Measurements from ENCODE around the gene RNU4-1.

DNA sequence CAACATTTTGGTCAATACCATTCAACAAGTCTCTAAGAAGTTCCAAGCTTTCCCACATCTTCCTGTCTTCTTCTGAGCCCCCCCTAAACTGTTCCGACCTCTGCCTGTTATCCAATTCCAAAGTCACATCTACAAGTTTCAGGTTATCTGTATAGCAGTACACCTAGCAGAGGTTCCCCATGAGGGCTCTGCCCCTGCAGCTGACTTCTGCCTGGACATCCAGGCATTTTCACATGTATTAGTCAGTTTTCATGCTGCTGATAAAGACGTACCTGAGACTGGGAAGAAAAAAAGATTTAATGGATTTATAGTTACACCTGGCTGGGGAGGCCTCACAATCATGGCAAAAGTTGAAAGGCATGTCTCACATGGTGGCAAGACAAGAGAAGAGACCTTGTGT lies 44.7 kb upstream of the RNU4-1 start:
- TF ChIP-seq, protein P1, sequence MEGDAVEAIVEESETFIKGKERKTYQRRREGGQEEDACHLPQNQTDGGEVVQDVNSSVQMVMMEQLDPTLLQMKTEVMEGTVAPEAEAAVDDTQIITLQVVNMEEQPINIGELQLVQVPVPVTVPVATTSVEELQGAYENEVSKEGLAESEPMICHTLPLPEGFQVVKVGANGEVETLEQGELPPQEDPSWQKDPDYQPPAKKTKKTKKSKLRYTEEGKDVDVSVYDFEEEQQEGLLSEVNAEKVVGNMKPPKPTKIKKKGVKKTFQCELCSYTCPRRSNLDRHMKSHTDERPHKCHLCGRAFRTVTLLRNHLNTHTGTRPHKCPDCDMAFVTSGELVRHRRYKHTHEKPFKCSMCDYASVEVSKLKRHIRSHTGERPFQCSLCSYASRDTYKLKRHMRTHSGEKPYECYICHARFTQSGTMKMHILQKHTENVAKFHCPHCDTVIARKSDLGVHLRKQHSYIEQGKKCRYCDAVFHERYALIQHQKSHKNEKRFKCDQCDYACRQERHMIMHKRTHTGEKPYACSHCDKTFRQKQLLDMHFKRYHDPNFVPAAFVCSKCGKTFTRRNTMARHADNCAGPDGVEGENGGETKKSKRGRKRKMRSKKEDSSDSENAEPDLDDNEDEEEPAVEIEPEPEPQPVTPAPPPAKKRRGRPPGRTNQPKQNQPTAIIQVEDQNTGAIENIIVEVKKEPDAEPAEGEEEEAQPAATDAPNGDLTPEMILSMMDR (IDR thresholded peaks at IDR 0.05; ENCODE audit: low read length) = no peak
- TF ChIP-seq EZH2 (IDR thresholded peaks at IDR 0.05; ENCODE audit: borderline replicate concordance, low read length) = no peak
